ENCODE data around the gene RTKN2.

Gene RTKN2

GRCh38 chr10:62170732-62171131 is 97.9 kb downstream of the RTKN2 start:
- no peak for DNase-seq

GRCh38 chr10:62166331-62167131 is 102.1 kb downstream of the RTKN2 start:
- peak; percentile 30 for DNase-seq

GRCh38 chr10:62165803-62166202 is 102.8 kb downstream of the RTKN2 start:
- no peak for DNase-seq

GRCh38 chr10:62163024-62163423 is 105.6 kb downstream of the RTKN2 start:
- DNase-seq = no peak

GRCh38 chr10:62162261-62162981 is 106.2 kb downstream of the RTKN2 start:
- no peak for DNase-seq

- DNase-seq = no peak
Observed at GRCh38 chr10:62159351-62159750, 109.3 kb downstream of the RTKN2 start.

- no peak for DNase-seq
Observed at GRCh38 chr10:62157601-62158000, 111.0 kb downstream of the RTKN2 start.

- DNase-seq = no peak
Observed at GRCh38 chr10:62155054-62155680, 113.5 kb downstream of the RTKN2 start.

GRCh38 chr10:62154231-62154630 is 114.4 kb downstream of the RTKN2 start:
- no peak for DNase-seq

- DNase-seq = peak; percentile 80
Observed at GRCh38 chr10:62153191-62153590, 115.5 kb downstream of the RTKN2 start.

GRCh38 chr10:62149621-62150020 is 119.0 kb downstream of the RTKN2 start:
- no peak for DNase-seq

GRCh38 chr10:62148155-62148554 is 120.5 kb downstream of the RTKN2 start:
- DNase-seq = no peak

- DNase-seq = no peak
Observed at GRCh38 chr10:62147425-62147824, 121.2 kb downstream of the RTKN2 start.

GRCh38 chr10:62136931-62137330 is 131.7 kb downstream of the RTKN2 start:
- peak; percentile 93 for DNase-seq

- DNase-seq = no peak
Observed at GRCh38 chr10:62133618-62134017, 135.0 kb downstream of the RTKN2 start.
